Panc1 (cell line): ENCODE results near the gene MBOAT1. TPM values are rescaled to one million over a fixed set of nuclear protein-coding genes. Genes with fewer than 3 reads are reported as not detected.

ENCODE experiments used
- ATAC-seq: fragments of 200-7000 bp; cut with Tn5 transposase; 2 replicates; pipeline ENCODE4 v1.9.1; 2020; ENCODE audit warnings: mild to moderate bottlenecking, moderate library complexity
- BruUV-seq: library from RNA; stranded (reverse); fragments of 400-500 nt; replicated peaks from 2 replicates; lab custom pipeline; 2021; lab: Mats Ljungman, UMichigan
- CTCF ChIA-PET: fragments of 300-600 bp; sonication (Branson Sonifier 250); formaldehyde crosslinking; loops from one replicate; lab custom pipeline; 2022; ENCODE audit warnings: antibody characterized with exemption; lab: Charles Lee
- POLR2A ChIA-PET: fragments of 300-600 bp; sonication (Branson Sonifier 250); formaldehyde crosslinking; loops from one replicate; lab custom pipeline; 2022; ENCODE audit warnings: antibody characterized with exemption; lab: Charles Lee
- DNase-seq: peaks from one replicate; pipeline ENCODE4 v3.0.0-alpha.2; 2010; ENCODE audit warnings: low read depth, low spot score
- H3K27ac ChIP-seq: 2 replicates; pipeline ENCODE4 v1.5.1; 2011; ENCODE audit warnings: mild to moderate bottlenecking, low read length, inconsistent platforms
- H3K27me3 ChIP-seq: fragments of 200-500 bp; sonication (Bioruptor generic); 2 replicates; pipeline ENCODE4 v1.6.0; 2014; ENCODE audit warnings: low read length, inconsistent platforms; ENCODE audit not compliant: control insufficient read depth, insufficient read depth
- H3K36me3 ChIP-seq: fragments of 200-500 bp; sonication (Bioruptor generic); 2 replicates; pipeline ENCODE4 v1.5.1; 2014; ENCODE audit warnings: inconsistent platforms, mild to moderate bottlenecking, low read length, moderate library complexity; ENCODE audit not compliant: control insufficient read depth, insufficient read depth
- H3K4me1 ChIP-seq: 2 replicates; pipeline ENCODE4 v1.5.1; 2011; ENCODE audit warnings: inconsistent platforms, mild to moderate bottlenecking, low read length, moderate library complexity; ENCODE audit not compliant: control insufficient read depth, insufficient read depth
- H3K4me3 ChIP-seq, 2 experiments: 2 replicates each; pipeline ENCODE4 v1.5.1; 2011 to 2012; ENCODE audit warnings: low read depth in 2 of 2, low read length in 2 of 2, mild to moderate bottlenecking in 2 of 2, inconsistent platforms in 1 of 2, moderate library complexity in 1 of 2
- H3K9me3 ChIP-seq: fragments of 200-500 bp; sonication (Bioruptor generic); 2 replicates; pipeline ENCODE4 v1.5.1; 2014; ENCODE audit warnings: low read depth, mild to moderate bottlenecking, inconsistent platforms, low read length, moderate library complexity; ENCODE audit not compliant: control insufficient read depth, insufficient read depth
- CTCF ChIP-seq: fragments of 450-650 bp; IDR thresholded peaks from 2 replicates; pipeline ENCODE4 v1.5.1; 2017; ENCODE audit warnings: mild to moderate bottlenecking
- POLR2AphosphoS5 ChIP-seq: IDR thresholded peaks from 2 replicates; pipeline ENCODE4 v1.6.1; 2012; ENCODE audit warnings: mild to moderate bottlenecking, low read depth, low read length, moderate library complexity
- REST ChIP-seq, 2 experiments: IDR thresholded peaks; 2 replicates each; pipeline ENCODE4 v1.6.1; 2011 to 2012; ENCODE audit warnings: low read depth in 2 of 2, control low read depth in 1 of 2, low read length in 1 of 2, mild to moderate bottlenecking in 1 of 2, moderate library complexity in 1 of 2; ENCODE audit not compliant: insufficient read depth in 1 of 2
- SIN3A ChIP-seq: IDR thresholded peaks from 2 replicates; pipeline ENCODE4 v1.6.1; 2012; ENCODE audit warnings: low read depth, mild to moderate bottlenecking, low read length, moderate library complexity, borderline replicate concordance; ENCODE audit not compliant: insufficient read depth
- TCF7L2 ChIP-seq: IDR thresholded peaks from 2 replicates; pipeline ENCODE4 v1.6.1; 2011; ENCODE audit warnings: mild to moderate bottlenecking, low read depth, low read length, inconsistent platforms
- in situ Hi-C: cut with HindIII; loops from 2 replicates; pipeline ENCODE4 v1.10.0; 2016; ENCODE audit warnings: low sequenced_read_pairs, low pct_unique_long_range_greater_than_20kb
- intact Hi-C: fragments of 100-400 bp; cut with micrococcal nuclease; formaldehyde crosslinking; loops from one replicate; pipeline ENCODE4 v1.10.0; 2022; ENCODE audit not compliant: unreplicated experiment
- total RNA-seq: library from RNA; stranded (reverse); gene quantifications from one replicate; pipeline ENCODE4 v1.2.1, GENCODE V29; 2021; ENCODE audit not compliant: unreplicated experiment

Gene MBOAT1
- total RNA-seq, 1 experiment from 2014 or later, result 15.1 TPM

- BruUV-seq, result no TSS peak
- H3K4me1 ChIP-seq, result no peaks in the 10 kb centered on the region
- POLR2A ChIA-PET, result no interaction called here
- peaks cover 12% of the 10 kb centered on the region; the same call in 1 of the 2 replicates for H3K9me3 ChIP-seq
- H3K4me3 ChIP-seq, result no peak overlapping the region
- no peak for ATAC-seq
- H3K36me3 ChIP-seq, result no peaks in the 10 kb centered on the region
- H3K27ac ChIP-seq, result no peak overlapping the region
- no peak for DNase-seq
- intact Hi-C loops, result no loop called here
- in situ Hi-C loops, result no loop called here
- CTCF ChIA-PET, result no interaction called here
- no peaks in the 10 kb centered on the region; the same call in 1 of the 2 replicates for H3K27me3 ChIP-seq
- TF ChIP-seq REST (IDR thresholded peaks at IDR 0.05; ENCODE audit: insufficient read depth in 1 of 2, low read depth in 2 of 2, low read length in 1 of 2) (no peak), TCF7L2 (no peak), POLR2AphosphoS5 (no peak), SIN3A (no peak), CTCF (no peak)
These were observed 125.3 kb downstream of the MBOAT1 start for GRCh38 chr6:20086992-20087391.

GRCh38 chr6:20085817-20086216 is 126.5 kb downstream of the MBOAT1 start:
- no peaks in the 10 kb centered on the region for H3K4me1 ChIP-seq
- no TSS peak for BruUV-seq
- no peak for TF ChIP-seq POLR2AphosphoS5
- TF ChIP-seq SIN3A, result no peak
- no peak for TF ChIP-seq CTCF
- TF ChIP-seq TCF7L2, result no peak
- TF ChIP-seq REST (IDR thresholded peaks at IDR 0.05; ENCODE audit: insufficient read depth in 1 of 2, low read depth in 2 of 2, low read length in 1 of 2), result no peak
- ATAC-seq (no peak), DNase-seq (no peak)
- no peaks in the 10 kb centered on the region for H3K36me3 ChIP-seq
- in situ Hi-C loops, result no loop called here
- H3K27ac ChIP-seq, result no peak overlapping the region
- peaks cover 12% of the 10 kb centered on the region; the same call in 1 of the 2 replicates for H3K9me3 ChIP-seq
- ChIA-PET CTCF (no interaction called here), POLR2A (no interaction called here)
- intact Hi-C loops, result no loop called here
- no peak overlapping the region for H3K4me3 ChIP-seq
- H3K27me3 ChIP-seq, result no peaks in the 10 kb centered on the region; the same call in 1 of the 2 replicates
